MCF 10A (cell line): ENCODE results near the gene RPL14. TPM values are rescaled to one million over a fixed set of nuclear protein-coding genes. Genes with fewer than 3 reads are reported as not detected.
"Not testable (repeated sequence)": the region's sequence is repeated elsewhere in the genome, so short reads cannot be mapped to it uniquely, and the experiment has no call there.

Experiments
- BruUV-seq: library from RNA; stranded (reverse); fragments of 400-500 nt; replicated peaks from 2 replicates; lab custom pipeline; 2021; lab: Mats Ljungman, UMichigan
- CTCF ChIA-PET: fragments of 300-600 bp; sonication (Branson Sonifier 250); formaldehyde crosslinking; extraction: SDS; loops from one replicate; lab custom pipeline; 2021; ENCODE audit warnings: antibody characterized with exemption, inconsistent platforms; lab: Yijun Ruan, JAX
- POLR2A ChIA-PET: fragments of 300-600, 350-650 bp; sonication (Branson Sonifier 250); formaldehyde crosslinking; extraction: SDS; loops from one replicate; lab custom pipeline; 2020; ENCODE audit warnings: antibody characterized with exemption, inconsistent platforms; lab: Yijun Ruan, JAX
- DNase-seq: peaks from one replicate; pipeline ENCODE4 v3.0.0-alpha.2; 2018; ENCODE audit not compliant: unreplicated experiment
- H3K27ac Mint-ChIP-seq: one replicate; pipeline ENCODE4 v1.8.0; 2022; ENCODE audit warnings: mild to moderate bottlenecking, low read depth, mixed read lengths; ENCODE audit not compliant: unreplicated experiment
- H3K27me3 Mint-ChIP-seq: one replicate; pipeline ENCODE4 v1.8.0; 2022; ENCODE audit warnings: mixed read lengths; ENCODE audit not compliant: insufficient read depth, unreplicated experiment
- H3K36me3 Mint-ChIP-seq: one replicate; pipeline ENCODE4 v1.8.0; 2022; ENCODE audit warnings: mild to moderate bottlenecking, moderate library complexity, mixed read lengths; ENCODE audit not compliant: insufficient read depth, unreplicated experiment
- H3K4me1 Mint-ChIP-seq: one replicate; pipeline ENCODE4 v1.8.0; 2022; ENCODE audit warnings: mixed read lengths; ENCODE audit not compliant: insufficient read depth, unreplicated experiment
- H3K4me3 Mint-ChIP-seq: one replicate; pipeline ENCODE4 v1.8.0; 2022; ENCODE audit warnings: mild to moderate bottlenecking, moderate library complexity, mixed read lengths; ENCODE audit not compliant: unreplicated experiment
- H3K9me3 Mint-ChIP-seq: one replicate; pipeline ENCODE4 v1.8.0; 2022; ENCODE audit warnings: mixed read lengths; ENCODE audit not compliant: unreplicated experiment
- CTCF ChIP-seq: fragments of 200-600 bp; IDR thresholded peaks from one replicate; pipeline ENCODE4 v1.8.0; 2022; ENCODE audit warnings: antibody characterized with exemption, mild to moderate bottlenecking; ENCODE audit not compliant: unreplicated experiment
- intact Hi-C: fragments of 100-400 bp; cut with micrococcal nuclease; formaldehyde crosslinking; loops from 2 replicates; pipeline ENCODE4 v1.14.1; 2022
- total RNA-seq: library from RNA; stranded (reverse); gene quantifications from 2 replicates; pipeline ENCODE4 v1.2.3, GENCODE V29; 2022

Gene RPL14
- total RNA-seq, 1 experiment from 2014 or later = 3,024 TPM

- H3K4me1 Mint-ChIP-seq = peaks cover 13% of the 10 kb centered on the region
- ChIA-PET POLR2A (interaction anchor here (0.6 to 3.6 kb wide), 27 partner anchors 10 to 1563 kb away, joined by 3 to 41 read pairs (median 4); partner anchors contain the start of genes RPSA, ZNF619, ZNF620 and ZNF621), CTCF (interaction anchor here (0.8 to 1.6 kb wide), 4 partner anchors 22 to 743 kb away, joined by 4 to 5 read pairs (median 4); partner anchors contain the start of gene CTNNB1)
- no peak for DNase-seq
- H3K27ac Mint-ChIP-seq = peak overlapping the region; percentile 99
- no peaks in the 10 kb centered on the region for H3K27me3 Mint-ChIP-seq
- no peak for TF ChIP-seq CTCF
- H3K4me3 Mint-ChIP-seq = peak overlapping the region; percentile 94
- H3K36me3 Mint-ChIP-seq = peaks cover 53% of the 10 kb centered on the region
- TSS peak; percentile 89 for BruUV-seq
- H3K9me3 Mint-ChIP-seq = no peaks in the 10 kb centered on the region
- intact Hi-C loops = no loop called here
Measured at GRCh38 chr3:40456279-40456939, 730 bp upstream of the RPL14 start.

- POLR2A ChIA-PET = interaction anchor here (0.6 to 3.6 kb wide), 7 partner anchors 19 to 1441 kb away, joined by 3 to 41 read pairs (median 4); partner anchors contain the start of genes ZNF619 and ZNF620
- Mint-ChIP-seq H3K4me3 (peak overlapping the region; percentile 94), H3K27me3 (no peaks in the 10 kb centered on the region), H3K9me3 (no peaks in the 10 kb centered on the region), H3K27ac (peak overlapping the region; percentile 99), H3K36me3 (peaks cover 74% of the 10 kb centered on the region), H3K4me1 (peaks cover 3% of the 10 kb centered on the region)
- CTCF ChIA-PET = interaction anchor here (1.0 to 1.3 kb wide), 2 partner anchors 122 to 130 kb away, joined by 3 read pairs; no protein-coding TSS in a partner anchor
- no peak for TF ChIP-seq CTCF
- intact Hi-C loops = no loop called here
- no peak for DNase-seq
- BruUV-seq = no TSS peak
Measured at GRCh38 chr3:40458473-40458872, 1.3 kb downstream of the RPL14 start.

- H3K27ac Mint-ChIP-seq, H3K9me3 Mint-ChIP-seq, BruUV-seq, H3K4me1 Mint-ChIP-seq, H3K4me3 Mint-ChIP-seq, intact Hi-C loops, H3K27me3 Mint-ChIP-seq: not testable (repeated sequence)
- peaks cover 87% of the 10 kb centered on the region for H3K36me3 Mint-ChIP-seq
- POLR2A ChIA-PET = interaction anchor here (0.6 to 1.9 kb wide), 2 partner anchors 9 to 340 kb away, joined by 4 to 5 read pairs; no protein-coding TSS in a partner anchor
- peak; percentile 62 for DNase-seq
- CTCF ChIA-PET = interaction anchor here (1.6 kb wide), 1 partner anchor 11 kb away, joined by 8 read pairs; no protein-coding TSS in a partner anchor
Measured at GRCh38 chr3:40460481-40460880, 3.3 kb downstream of the RPL14 start.

GRCh38 chr3:40461161-40461560 is 4.0 kb downstream of the RPL14 start:
- no peak overlapping the region for H3K27ac Mint-ChIP-seq
- H3K4me3 Mint-ChIP-seq = no peak overlapping the region
- TF ChIP-seq CTCF = no peak
- POLR2A ChIA-PET = interaction anchor here (0.6 to 1.9 kb wide), 3 partner anchors 8 to 47 kb away, joined by 3 to 5 read pairs (median 4); partner anchors contain the start of gene ZNF619
- H3K27me3 Mint-ChIP-seq = no peaks in the 10 kb centered on the region
- intact Hi-C loops = no loop called here
- CTCF ChIA-PET = interaction anchor here (0.6 to 1.6 kb wide), 2 partner anchors 10 to 133 kb away, joined by 4 to 8 read pairs; no protein-coding TSS in a partner anchor
- BruUV-seq = no TSS peak
- no peaks in the 10 kb centered on the region for H3K9me3 Mint-ChIP-seq
- peaks cover 94% of the 10 kb centered on the region for H3K36me3 Mint-ChIP-seq
- H3K4me1 Mint-ChIP-seq = no peaks in the 10 kb centered on the region
- no peak for DNase-seq

GRCh38 chr3:40462838-40463237 is 5.7 kb downstream of the RPL14 start:
- peaks cover 86% of the 10 kb centered on the region for H3K36me3 Mint-ChIP-seq
- H3K27me3 Mint-ChIP-seq, H3K4me3 Mint-ChIP-seq, DNase-seq, H3K27ac Mint-ChIP-seq, BruUV-seq, H3K4me1 Mint-ChIP-seq, CTCF ChIA-PET, H3K9me3 Mint-ChIP-seq, intact Hi-C loops: not testable (repeated sequence)
- POLR2A ChIA-PET = interaction anchor here (1.0 to 1.5 kb wide), 3 partner anchors 9 to 128 kb away, joined by 3 to 4 read pairs (median 4); partner anchors contain the start of gene ZNF619
